SJSA1 (cell line): ENCODE data around the gene TIMP4. TPM values are rescaled to one million over a fixed set of nuclear protein-coding genes. Genes with fewer than 3 reads are reported as not detected.

Experiments used
- DNase-seq, 2 experiments: peaks; one replicate each; pipeline ENCODE4 v3.0.0-alpha.2; 2015 to 2020; ENCODE audit warnings: low spot score in 2 of 2, low read depth in 1 of 2
- H3K27ac ChIP-seq: fragments of 250-450 bp; sonication (Bioruptor Pico); 2 replicates; pipeline ENCODE4 v1.5.1; 2020; ENCODE audit warnings: mild to moderate bottlenecking, moderate library complexity
- H3K27me3 ChIP-seq: fragments of 250-450 bp; sonication (Bioruptor Pico); replicated peaks from 2 replicates; pipeline ENCODE4 v1.5.1; 2020; ENCODE audit warnings: mild to moderate bottlenecking, moderate library complexity
- H3K36me3 ChIP-seq: fragments of 250-450 bp; sonication (Bioruptor Pico); 2 replicates; pipeline ENCODE4 v1.5.1; 2020; ENCODE audit warnings: mild to moderate bottlenecking
- H3K4me1 ChIP-seq: fragments of 250-450 bp; sonication (Bioruptor Pico); replicated peaks from 2 replicates; pipeline ENCODE4 v1.6.1; 2021; ENCODE audit warnings: mild to moderate bottlenecking
- H3K4me3 ChIP-seq: fragments of 250-450 bp; sonication (Bioruptor Pico); 2 replicates; pipeline ENCODE4 v1.5.1; 2020; ENCODE audit warnings: mild to moderate bottlenecking
- H3K9me3 ChIP-seq: fragments of 250-450 bp; sonication (Bioruptor Pico); replicated peaks from 2 replicates; pipeline ENCODE4 v1.5.1; 2020; ENCODE audit warnings: mild to moderate bottlenecking
- total RNA-seq: library from RNA; depleted of rRNA; stranded (reverse); fragments of >200 nt; shearing (Covaris generic); gene quantifications from 2 replicates; pipeline ENCODE4 v1.2.3, GENCODE V29; 2014; rRNA removed

TIMP4 gene
- total RNA-seq, 1 experiment from 2014 or later = 0.08 TPM

DNA sequence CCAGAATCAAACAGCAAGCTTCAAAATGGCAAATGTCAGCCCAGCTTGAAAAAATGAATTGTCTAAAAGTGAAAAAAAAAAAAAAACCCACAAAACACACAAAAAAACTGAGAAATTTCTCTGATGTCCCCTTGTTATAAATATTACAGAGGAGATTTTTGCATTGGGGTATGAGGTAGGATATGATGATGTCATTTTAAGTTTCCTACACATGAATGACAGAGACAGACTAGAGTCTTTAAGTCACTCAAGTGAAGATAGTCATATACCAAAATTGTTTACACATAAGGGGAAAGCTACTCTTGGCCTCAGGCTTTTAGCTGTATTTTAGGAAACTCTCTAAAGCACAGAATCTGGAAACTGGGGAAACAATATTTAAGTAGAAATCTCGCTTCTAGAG, 32.9 kb downstream of the TIMP4 start:
- Histone ChIP-seq H3K4me1 (no peaks in the 10 kb centered on the region), H3K4me3 (no peak overlapping the region), H3K9me3 (no peaks in the 10 kb centered on the region), H3K27ac (no peak overlapping the region), H3K36me3 (no peaks in the 10 kb centered on the region), H3K27me3 (0 out of 2 replicates have a peak, but pooled peaks cover 3% of the 10 kb centered on the region)
- DNase-seq = no peak

DNA sequence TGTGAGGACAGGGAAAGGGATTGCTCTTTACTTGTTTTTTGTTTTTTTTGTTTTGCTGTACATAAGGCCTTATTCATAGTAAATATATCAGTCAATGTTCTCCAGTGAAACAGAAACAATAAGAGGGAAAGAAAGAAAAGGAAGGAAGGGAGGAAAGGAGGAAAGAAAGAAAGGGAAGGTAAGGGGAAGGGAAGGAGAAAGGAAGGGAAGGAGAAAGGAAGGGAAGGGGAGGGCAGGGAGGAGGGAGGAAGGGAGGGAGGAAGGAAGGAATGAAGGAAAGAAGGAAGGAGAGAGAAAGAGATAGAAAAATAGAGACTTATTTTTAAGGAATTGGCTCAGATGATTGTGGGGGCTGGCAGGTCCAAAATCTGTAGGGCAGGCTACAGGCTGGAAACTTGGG, 37.2 kb downstream of the TIMP4 start:
- Histone ChIP-seq H3K36me3 (no peaks in the 10 kb centered on the region), H3K9me3 (no peaks in the 10 kb centered on the region), H3K4me3 (no peak overlapping the region), H3K27me3 (no peaks in the 10 kb centered on the region), H3K4me1 (no peaks in the 10 kb centered on the region), H3K27ac (no peak overlapping the region)
- no peak for DNase-seq

- no peaks in the 10 kb centered on the region for H3K27me3 ChIP-seq
- no peak for DNase-seq
- H3K9me3 ChIP-seq = no peaks in the 10 kb centered on the region
- no peaks in the 10 kb centered on the region for H3K4me1 ChIP-seq
- H3K4me3 ChIP-seq = no peak overlapping the region
- no peaks in the 10 kb centered on the region for H3K36me3 ChIP-seq
- H3K27ac ChIP-seq = no peak overlapping the region
Measured at GRCh38 chr3:12120374-12121140, 38.2 kb downstream of the TIMP4 start.

DNA sequence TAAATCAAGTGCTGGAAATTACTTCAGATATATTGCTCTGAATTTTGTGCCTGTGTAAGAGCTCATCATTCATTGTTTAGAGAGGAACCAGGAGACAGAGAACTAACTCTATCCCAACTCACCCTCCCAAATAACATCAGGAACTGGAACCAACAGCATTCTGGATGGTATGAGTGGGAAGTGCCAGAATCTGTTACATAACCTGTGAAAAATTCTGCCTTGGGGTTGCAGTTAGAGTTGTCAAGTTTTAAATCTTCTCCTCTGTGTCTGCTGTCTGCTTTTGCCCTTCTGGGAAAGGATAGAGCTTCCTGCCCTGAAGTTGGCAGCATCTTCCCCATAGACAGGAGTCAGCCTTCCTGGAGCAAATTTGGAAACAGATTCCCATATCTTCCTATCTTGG, 41.2 kb downstream of the TIMP4 start:
- no peak overlapping the region for H3K27ac ChIP-seq
- no peaks in the 10 kb centered on the region for H3K4me1 ChIP-seq
- no peaks in the 10 kb centered on the region for H3K9me3 ChIP-seq
- H3K36me3 ChIP-seq = no peaks in the 10 kb centered on the region
- no peak for DNase-seq
- no peak overlapping the region for H3K4me3 ChIP-seq
- H3K27me3 ChIP-seq = no peaks in the 10 kb centered on the region; the same call in 1 of the 2 replicates

- H3K9me3 ChIP-seq = no peaks in the 10 kb centered on the region
- no peaks in the 10 kb centered on the region; the same call in 1 of the 2 replicates for H3K27me3 ChIP-seq
- H3K36me3 ChIP-seq = no peaks in the 10 kb centered on the region
- H3K4me3 ChIP-seq = no peak overlapping the region
- no peaks in the 10 kb centered on the region for H3K4me1 ChIP-seq
- no peak for DNase-seq
- no peak overlapping the region for H3K27ac ChIP-seq
Measured at GRCh38 chr3:12116870-12117269, 41.8 kb downstream of the TIMP4 start.

- Histone ChIP-seq H3K4me3 (no peak overlapping the region), H3K27me3 (no peaks in the 10 kb centered on the region; the same call in none of the 2 replicates), H3K36me3 (no peaks in the 10 kb centered on the region), H3K9me3 (no peaks in the 10 kb centered on the region), H3K27ac (no peak overlapping the region), H3K4me1 (no peaks in the 10 kb centered on the region)
- no peak for DNase-seq
Measured at GRCh38 chr3:12115849-12116248, 42.9 kb downstream of the TIMP4 start.

DNA sequence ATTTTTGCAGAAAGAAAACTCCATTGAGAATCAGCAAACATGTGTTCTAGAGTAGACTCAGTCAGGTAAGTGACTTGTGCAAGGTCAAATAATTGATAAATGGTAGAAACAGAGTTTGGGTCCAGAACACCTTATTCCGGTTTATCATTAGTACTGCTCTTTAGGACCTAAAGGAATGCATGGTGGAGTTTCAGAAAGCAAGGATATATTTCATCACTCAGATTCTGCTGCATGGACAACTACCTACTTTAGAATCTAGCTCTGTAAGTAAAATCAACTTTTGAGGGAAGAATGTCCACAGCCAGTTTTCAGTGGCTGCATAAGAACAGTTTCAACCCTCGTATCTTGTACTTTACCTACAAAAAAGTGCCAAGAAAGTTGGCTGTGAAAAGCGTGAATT, 43.6 kb downstream of the TIMP4 start:
- Histone ChIP-seq H3K4me3 (no peak overlapping the region), H3K27me3 (no peaks in the 10 kb centered on the region; the same call in none of the 2 replicates), H3K36me3 (no peaks in the 10 kb centered on the region), H3K4me1 (no peaks in the 10 kb centered on the region), H3K9me3 (no peaks in the 10 kb centered on the region), H3K27ac (no peak overlapping the region)
- no peak for DNase-seq

GRCh38 chr3:12114251-12114650, 44.5 kb downstream of the TIMP4 start:
- Histone ChIP-seq H3K4me1 (no peaks in the 10 kb centered on the region), H3K36me3 (no peaks in the 10 kb centered on the region), H3K27ac (no peak overlapping the region), H3K27me3 (no peaks in the 10 kb centered on the region; the same call in none of the 2 replicates), H3K9me3 (no peaks in the 10 kb centered on the region), H3K4me3 (no peak overlapping the region)
- no peak for DNase-seq

- Histone ChIP-seq H3K9me3 (no peaks in the 10 kb centered on the region), H3K27ac (no peak overlapping the region), H3K27me3 (no peaks in the 10 kb centered on the region; the same call in none of the 2 replicates), H3K4me1 (no peaks in the 10 kb centered on the region), H3K4me3 (no peak overlapping the region), H3K36me3 (no peaks in the 10 kb centered on the region)
- no peak for DNase-seq
Measured at GRCh38 chr3:12107071-12107713, 51.5 kb downstream of the TIMP4 start.

Other genes starting within 250 kb of the TIMP4 start
- gene SYN2, start 154.5 kb downstream of the TIMP4 start, total RNA-seq = 0.03 TPM in 1 of 2 replicates, not detected in the other
- gene PPARG, start 130.2 kb upstream of the TIMP4 start, total RNA-seq = 0.39 and 1.3 TPM in 2 replicates